KOPT-K1 (cell line): ENCODE results near the gene PFKM.

ENCODE experiments used
- H3K27ac ChIP-seq: fragments of 200-600 bp; sonication (generic); 2 replicates; pipeline ENCODE4 v1.5.1; 2016; ENCODE audit warnings: antibody characterized with exemption, mild to moderate bottlenecking, low read depth, low read length; ENCODE audit not compliant: poor library complexity, severe bottlenecking
- H3K36me3 ChIP-seq: fragments of 200-600 bp; sonication (generic); 2 replicates; pipeline ENCODE4 v1.5.1; 2017; ENCODE audit warnings: antibody characterized with exemption, mild to moderate bottlenecking, low read length, moderate library complexity; ENCODE audit not compliant: insufficient read depth
- H3K9me3 ChIP-seq: fragments of 200-600 bp; sonication (generic); 2 replicates; pipeline ENCODE4 v1.5.1; 2017; ENCODE audit warnings: antibody characterized with exemption, low read length, mild to moderate bottlenecking; ENCODE audit not compliant: insufficient read depth, poor library complexity, severe bottlenecking

PFKM gene

GRCh38 chr12:48183876-48184548 lies 64.8 kb downstream of the PFKM start:
- no peak overlapping the region for H3K27ac ChIP-seq
- H3K9me3 ChIP-seq = no peaks in the 10 kb centered on the region
- no peaks in the 10 kb centered on the region for H3K36me3 ChIP-seq

GRCh38 chr12:48184549-48184922 lies 65.4 kb downstream of the PFKM start:
- Histone ChIP-seq H3K9me3 (no peaks in the 10 kb centered on the region), H3K36me3 (no peaks in the 10 kb centered on the region), H3K27ac (no peak overlapping the region)

GRCh38 chr12:48185181-48185919 lies 66.2 kb downstream of the PFKM start:
- H3K9me3 ChIP-seq = no peaks in the 10 kb centered on the region
- no peaks in the 10 kb centered on the region for H3K36me3 ChIP-seq
- no peak overlapping the region for H3K27ac ChIP-seq

- no peak overlapping the region for H3K27ac ChIP-seq
- H3K9me3 ChIP-seq = no peaks in the 10 kb centered on the region
- no peaks in the 10 kb centered on the region for H3K36me3 ChIP-seq
These were observed 68.9 kb downstream of the PFKM start for GRCh38 chr12:48187916-48188695.

- Histone ChIP-seq H3K27ac (no peak overlapping the region), H3K9me3 (no peaks in the 10 kb centered on the region), H3K36me3 (no peaks in the 10 kb centered on the region)
These were observed 70.4 kb downstream of the PFKM start for GRCh38 chr12:48189331-48190125.

GRCh38 chr12:48191096-48191495 lies 71.9 kb downstream of the PFKM start:
- Histone ChIP-seq H3K27ac (no peak overlapping the region), H3K36me3 (no peaks in the 10 kb centered on the region), H3K9me3 (no peaks in the 10 kb centered on the region)

GRCh38 chr12:48192861-48193260 lies 73.7 kb downstream of the PFKM start:
- H3K27ac ChIP-seq = no peak overlapping the region
- no peaks in the 10 kb centered on the region for H3K9me3 ChIP-seq
- no peaks in the 10 kb centered on the region for H3K36me3 ChIP-seq

- Histone ChIP-seq H3K36me3 (no peaks in the 10 kb centered on the region), H3K9me3 (no peaks in the 10 kb centered on the region), H3K27ac (no peak overlapping the region)
These were observed 74.5 kb downstream of the PFKM start for GRCh38 chr12:48193623-48194022.

GRCh38 chr12:48194799-48195201 lies 75.6 kb downstream of the PFKM start:
- Histone ChIP-seq H3K36me3 (no peaks in the 10 kb centered on the region), H3K27ac (no peak overlapping the region), H3K9me3 (no peaks in the 10 kb centered on the region)
